ENCODE data around the gene ARVCF. TPM values are rescaled to one million over a fixed set of nuclear protein-coding genes. Genes with fewer than 3 reads are reported as not detected.
A peak's percentile ranks its signal among the peaks of the same experiment; 100 is the strongest.

The ARVCF gene
- total and polyA plus RNA-seq, 9 of the 15 experiments (the other 6 are each of a cell fraction or from before 2014, with no cell fraction given), result 0.03 to 97.4 (median 15.6) TPM

DNA sequence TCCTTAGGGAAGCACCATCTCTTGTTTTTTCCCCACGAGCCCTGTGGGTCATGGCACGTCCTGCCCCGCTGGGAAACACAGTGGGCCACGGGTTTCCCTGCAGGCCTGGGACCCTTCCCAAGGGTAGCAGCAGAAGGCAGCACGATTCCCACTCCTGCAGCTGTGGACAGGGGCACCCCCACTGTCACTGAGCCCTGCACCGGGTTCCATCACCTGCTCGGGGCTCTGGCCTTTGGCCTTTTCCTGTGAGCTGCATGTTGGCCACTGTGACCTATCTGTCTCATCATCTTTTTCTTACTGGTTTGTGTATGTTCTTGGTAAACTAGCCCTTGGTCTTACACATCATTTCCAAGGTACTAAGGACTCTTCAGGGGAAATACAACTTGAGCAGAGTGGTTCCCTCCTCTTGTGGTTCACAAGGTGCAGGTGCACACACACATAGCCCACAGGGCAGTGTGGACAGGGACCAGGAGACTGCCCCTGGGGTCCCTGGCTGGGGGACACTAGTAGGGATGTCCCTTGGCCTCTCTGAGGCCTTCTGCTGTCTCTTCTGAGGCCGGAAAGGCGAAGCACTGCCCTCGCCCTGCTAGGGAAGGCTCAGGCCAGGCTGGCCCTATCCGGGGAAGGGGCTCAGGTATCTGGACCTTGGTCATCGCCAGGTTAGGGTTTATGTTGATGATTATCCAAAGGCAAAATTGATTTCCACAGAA lies 56.0 kb downstream of the ARVCF start:
- Histone ChIP-seq H3K9me1 (ENCODE audit: control insufficient read depth, insufficient read depth, low read length) (peaks cover 4% of the 10 kb centered on the region), H3K4me2 (ENCODE audit: insufficient read depth, low read length) (no peak overlapping the region; the same call in 1 of the 2 replicates), H3K27me3 (ENCODE audit: control insufficient read depth in 2 of 2, insufficient read depth in 2 of 2, low read length in 2 of 2) (no peaks in the 10 kb centered on the region), H3K9ac (ENCODE audit: insufficient read depth in 1 of 2, low read depth in 2 of 2, low read length in 2 of 2) (peak overlapping the region in 1 of 2 experiments; percentile 73; a peak in 3 of 4 replicates), H3K4me3 (no peak overlapping the region), H3K9me3 (replicated peaks; ENCODE audit: control insufficient read depth, insufficient read depth, low read depth, low read length) (no peaks in the 10 kb centered on the region), H3K4me1 (replicated peaks in 1 of 2; ENCODE audit: control insufficient read depth in 2 of 2, insufficient read depth in 2 of 2, low read length in 2 of 2) (peaks cover 24 to 68% of the 10 kb centered on the region in 2 experiments), H3K36me3 (ENCODE audit: control insufficient read depth, insufficient read depth, low read length) (peaks cover 45% of the 10 kb centered on the region; the same call in 2 of the 3 replicates), H3K79me2 (ENCODE audit: control insufficient read depth, insufficient read depth, low read length) (peaks cover 14% of the 10 kb centered on the region; the same call in 1 of the 3 replicates), H4K20me1 (replicated peaks; ENCODE audit: control insufficient read depth, insufficient read depth, low read length) (peaks cover 22% of the 10 kb centered on the region), H3K27ac (ENCODE audit: extremely low read depth, low read depth, low read length) (no peak overlapping the region), H2AFZ (ENCODE audit: low read depth, low read length) (no peak overlapping the region)
- ATAC-seq (no peak), FAIRE-seq (peak; percentile 23), DNase-seq (ENCODE audit: extremely low read depth in 1 of 4, low spot score in 3 of 4) (no peak)
- WGBS (ENCODE audit: insufficient coverage, low coverage, missing lambda C conversion rate), result 76% methylated on average over 12 of the region's 12 CpGs
- CTCF ChIA-PET (ENCODE audit: low intra/inter-chr PET ratio), result no interaction called here
- no TSS peak for BruUV-seq (replicated peaks)
- POLR2A ChIA-PET, result interaction anchor here (0.6 to 1.0 kb wide), 8 partner anchors 42 to 848 kb away, joined by 3 to 6 read pairs (median 3); no protein-coding TSS in a partner anchor
- in situ Hi-C loops (cut with MboI), result no loop called here
- intact Hi-C loops (cut with micrococcal nuclease), result no loop called here
- TF ChIP-seq SIRT6 (IDR thresholded peaks at IDR 0.05; ENCODE audit: low read depth, low read length), result peak; percentile 64
- 0 out of 2 replicates have a peak, but pooled peaks have one; percentile 3 for TF ChIP-seq FOSL1 (tag; conservative IDR thresholded peaks at IDR 0.05)
- 0 out of 2 replicates have a peak, but pooled peaks have one; percentile 31 for TF ChIP-seq CHD2 (IDR thresholded peaks at IDR 0.05; ENCODE audit: low read depth, low read length)
- TF ChIP-seq POLR2A (conservative IDR thresholded peaks at IDR 0.05), result peak; percentile 48; the same call in 1 of the 2 replicates
- TF ChIP-seq, protein P1, sequence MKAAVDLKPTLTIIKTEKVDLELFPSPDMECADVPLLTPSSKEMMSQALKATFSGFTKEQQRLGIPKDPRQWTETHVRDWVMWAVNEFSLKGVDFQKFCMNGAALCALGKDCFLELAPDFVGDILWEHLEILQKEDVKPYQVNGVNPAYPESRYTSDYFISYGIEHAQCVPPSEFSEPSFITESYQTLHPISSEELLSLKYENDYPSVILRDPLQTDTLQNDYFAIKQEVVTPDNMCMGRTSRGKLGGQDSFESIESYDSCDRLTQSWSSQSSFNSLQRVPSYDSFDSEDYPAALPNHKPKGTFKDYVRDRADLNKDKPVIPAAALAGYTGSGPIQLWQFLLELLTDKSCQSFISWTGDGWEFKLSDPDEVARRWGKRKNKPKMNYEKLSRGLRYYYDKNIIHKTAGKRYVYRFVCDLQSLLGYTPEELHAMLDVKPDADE (conservative IDR thresholded peaks at IDR 0.05; ENCODE audit: control insufficient read depth, low read depth, low read length), result 0 out of 2 replicates have a peak, but pooled peaks have one; percentile 22
- peak; percentile 50 for TF ChIP-seq NR4A1 (CRISPR knock-in tag; IDR thresholded peaks at IDR 0.05)
- no peak for TF ChIP-seq NR4A1 (tag; IDR thresholded peaks at IDR 0.05)
- TF ChIP-seq, protein P2, sequence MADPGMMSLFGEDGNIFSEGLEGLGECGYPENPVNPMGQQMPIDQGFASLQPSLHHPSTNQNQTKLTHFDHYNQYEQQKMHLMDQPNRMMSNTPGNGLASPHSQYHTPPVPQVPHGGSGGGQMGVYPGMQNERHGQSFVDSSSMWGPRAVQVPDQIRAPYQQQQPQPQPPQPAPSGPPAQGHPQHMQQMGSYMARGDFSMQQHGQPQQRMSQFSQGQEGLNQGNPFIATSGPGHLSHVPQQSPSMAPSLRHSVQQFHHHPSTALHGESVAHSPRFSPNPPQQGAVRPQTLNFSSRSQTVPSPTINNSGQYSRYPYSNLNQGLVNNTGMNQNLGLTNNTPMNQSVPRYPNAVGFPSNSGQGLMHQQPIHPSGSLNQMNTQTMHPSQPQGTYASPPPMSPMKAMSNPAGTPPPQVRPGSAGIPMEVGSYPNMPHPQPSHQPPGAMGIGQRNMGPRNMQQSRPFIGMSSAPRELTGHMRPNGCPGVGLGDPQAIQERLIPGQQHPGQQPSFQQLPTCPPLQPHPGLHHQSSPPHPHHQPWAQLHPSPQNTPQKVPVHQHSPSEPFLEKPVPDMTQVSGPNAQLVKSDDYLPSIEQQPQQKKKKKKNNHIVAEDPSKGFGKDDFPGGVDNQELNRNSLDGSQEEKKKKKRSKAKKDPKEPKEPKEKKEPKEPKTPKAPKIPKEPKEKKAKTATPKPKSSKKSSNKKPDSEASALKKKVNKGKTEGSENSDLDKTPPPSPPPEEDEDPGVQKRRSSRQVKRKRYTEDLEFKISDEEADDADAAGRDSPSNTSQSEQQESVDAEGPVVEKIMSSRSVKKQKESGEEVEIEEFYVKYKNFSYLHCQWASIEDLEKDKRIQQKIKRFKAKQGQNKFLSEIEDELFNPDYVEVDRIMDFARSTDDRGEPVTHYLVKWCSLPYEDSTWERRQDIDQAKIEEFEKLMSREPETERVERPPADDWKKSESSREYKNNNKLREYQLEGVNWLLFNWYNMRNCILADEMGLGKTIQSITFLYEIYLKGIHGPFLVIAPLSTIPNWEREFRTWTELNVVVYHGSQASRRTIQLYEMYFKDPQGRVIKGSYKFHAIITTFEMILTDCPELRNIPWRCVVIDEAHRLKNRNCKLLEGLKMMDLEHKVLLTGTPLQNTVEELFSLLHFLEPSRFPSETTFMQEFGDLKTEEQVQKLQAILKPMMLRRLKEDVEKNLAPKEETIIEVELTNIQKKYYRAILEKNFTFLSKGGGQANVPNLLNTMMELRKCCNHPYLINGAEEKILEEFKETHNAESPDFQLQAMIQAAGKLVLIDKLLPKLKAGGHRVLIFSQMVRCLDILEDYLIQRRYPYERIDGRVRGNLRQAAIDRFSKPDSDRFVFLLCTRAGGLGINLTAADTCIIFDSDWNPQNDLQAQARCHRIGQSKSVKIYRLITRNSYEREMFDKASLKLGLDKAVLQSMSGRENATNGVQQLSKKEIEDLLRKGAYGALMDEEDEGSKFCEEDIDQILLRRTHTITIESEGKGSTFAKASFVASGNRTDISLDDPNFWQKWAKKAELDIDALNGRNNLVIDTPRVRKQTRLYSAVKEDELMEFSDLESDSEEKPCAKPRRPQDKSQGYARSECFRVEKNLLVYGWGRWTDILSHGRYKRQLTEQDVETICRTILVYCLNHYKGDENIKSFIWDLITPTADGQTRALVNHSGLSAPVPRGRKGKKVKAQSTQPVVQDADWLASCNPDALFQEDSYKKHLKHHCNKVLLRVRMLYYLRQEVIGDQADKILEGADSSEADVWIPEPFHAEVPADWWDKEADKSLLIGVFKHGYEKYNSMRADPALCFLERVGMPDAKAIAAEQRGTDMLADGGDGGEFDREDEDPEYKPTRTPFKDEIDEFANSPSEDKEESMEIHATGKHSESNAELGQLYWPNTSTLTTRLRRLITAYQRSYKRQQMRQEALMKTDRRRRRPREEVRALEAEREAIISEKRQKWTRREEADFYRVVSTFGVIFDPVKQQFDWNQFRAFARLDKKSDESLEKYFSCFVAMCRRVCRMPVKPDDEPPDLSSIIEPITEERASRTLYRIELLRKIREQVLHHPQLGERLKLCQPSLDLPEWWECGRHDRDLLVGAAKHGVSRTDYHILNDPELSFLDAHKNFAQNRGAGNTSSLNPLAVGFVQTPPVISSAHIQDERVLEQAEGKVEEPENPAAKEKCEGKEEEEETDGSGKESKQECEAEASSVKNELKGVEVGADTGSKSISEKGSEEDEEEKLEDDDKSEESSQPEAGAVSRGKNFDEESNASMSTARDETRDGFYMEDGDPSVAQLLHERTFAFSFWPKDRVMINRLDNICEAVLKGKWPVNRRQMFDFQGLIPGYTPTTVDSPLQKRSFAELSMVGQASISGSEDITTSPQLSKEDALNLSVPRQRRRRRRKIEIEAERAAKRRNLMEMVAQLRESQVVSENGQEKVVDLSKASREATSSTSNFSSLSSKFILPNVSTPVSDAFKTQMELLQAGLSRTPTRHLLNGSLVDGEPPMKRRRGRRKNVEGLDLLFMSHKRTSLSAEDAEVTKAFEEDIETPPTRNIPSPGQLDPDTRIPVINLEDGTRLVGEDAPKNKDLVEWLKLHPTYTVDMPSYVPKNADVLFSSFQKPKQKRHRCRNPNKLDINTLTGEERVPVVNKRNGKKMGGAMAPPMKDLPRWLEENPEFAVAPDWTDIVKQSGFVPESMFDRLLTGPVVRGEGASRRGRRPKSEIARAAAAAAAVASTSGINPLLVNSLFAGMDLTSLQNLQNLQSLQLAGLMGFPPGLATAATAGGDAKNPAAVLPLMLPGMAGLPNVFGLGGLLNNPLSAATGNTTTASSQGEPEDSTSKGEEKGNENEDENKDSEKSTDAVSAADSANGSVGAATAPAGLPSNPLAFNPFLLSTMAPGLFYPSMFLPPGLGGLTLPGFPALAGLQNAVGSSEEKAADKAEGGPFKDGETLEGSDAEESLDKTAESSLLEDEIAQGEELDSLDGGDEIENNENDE (IDR thresholded peaks at IDR 0.05; ENCODE audit: low read depth, low read length), result peak; percentile 68
- no peak for TF ChIP-seq SAFB (IDR thresholded peaks at IDR 0.05; ENCODE audit: borderline replicate concordance, low read depth, low read length)

Measured in K562 (cell line).